HCT116 (cell line): ENCODE measurements around the gene ADGRV1. TPM values are rescaled to one million over a fixed set of nuclear protein-coding genes. Genes with fewer than 3 reads are reported as not detected.

ENCODE experiments used
- ATAC-seq: fragments of 200-7000 bp; cut with Tn5 transposase; 2 replicates; pipeline ENCODE4 v1.9.1; 2020; ENCODE audit warnings: mild to moderate bottlenecking, moderate library complexity
- BruUV-seq: library from RNA; stranded (reverse); fragments of 400-500 nt; replicated peaks from 2 replicates; lab custom pipeline; 2021; lab: Mats Ljungman, UMichigan
- CTCF ChIA-PET: fragments of 300-600 bp; sonication (Branson Sonifier 250); formaldehyde crosslinking; loops from one replicate; lab custom pipeline; 2021; ENCODE audit warnings: antibody characterized with exemption; lab: Charles Lee
- POLR2A ChIA-PET: fragments of 300-600, 350-600 bp; sonication (Branson Sonifier 250); formaldehyde crosslinking; loops from one replicate; lab custom pipeline; 2021; ENCODE audit warnings: antibody characterized with exemption; lab: Charles Lee
- RAD21 ChIA-PET, 2 experiments: fragments of 300-600 bp; sonication (Branson Sonifier 250); formaldehyde crosslinking; loops; one replicate each; lab custom pipeline; 2023; ENCODE audit warnings: low total read pairs in 2 of 2; ENCODE audit not compliant: uncharacterized antibody in 2 of 2, unreplicated experiment in 2 of 2, low non-redundant PET in 1 of 2; lab: Charles Lee
- DNase-seq: peaks from one replicate; pipeline ENCODE4 v3.0.0-alpha.2; 2010; ENCODE audit warnings: low read depth, low spot score
- H2AFZ ChIP-seq: fragments of 200-600 bp; shearing (Covaris generic), sonication (generic); 2 replicates; pipeline ENCODE4 v1.6.1; 2017; ENCODE audit warnings: low read depth, mixed run types, mixed read lengths, antibody characterized with exemption, low read length; ENCODE audit not compliant: poor library complexity, severe bottlenecking
- H3K27ac ChIP-seq: 2 replicates; pipeline ENCODE4 v1.5.1; 2012; ENCODE audit warnings: low read depth, low read length
- H3K27me3 ChIP-seq: fragments of 200-600 bp; sonication (generic); 2 replicates; pipeline ENCODE4 v1.6.1; 2016; ENCODE audit warnings: mixed run types, low read length, mixed read lengths; ENCODE audit not compliant: insufficient read depth
- H3K36me3 ChIP-seq, 2 experiments: fragments of 200-500 bp in 1 of 2; fragments of 200-600 bp in 1 of 2; sonication (Bioruptor generic) in 1 of 2; sonication (generic) in 1 of 2; 2 replicates each; pipeline versions ENCODE4 v1.5.1 to v1.6.1; 2014 to 2016; ENCODE audit warnings: low read length in 2 of 2, inconsistent platforms in 1 of 2, mixed read lengths in 1 of 2, mixed run types in 1 of 2; ENCODE audit not compliant: insufficient read depth in 2 of 2, control insufficient read depth in 1 of 2
- H3K4me1 ChIP-seq, 2 experiments: fragments of 200-600 bp in 1 of 2; sonication (generic) in 1 of 2; 2 replicates each; pipeline versions ENCODE4 v1.5.1 to v1.6.1; 2012 to 2017; ENCODE audit warnings: low read length in 2 of 2, inconsistent platforms in 1 of 2, mild to moderate bottlenecking in 1 of 2, mixed read lengths in 1 of 2, mixed run types in 1 of 2, moderate library complexity in 1 of 2; ENCODE audit not compliant: insufficient read depth in 2 of 2, control insufficient read depth in 1 of 2
- H3K4me2 ChIP-seq: fragments of 200-600 bp; sonication (generic); 2 replicates; pipeline ENCODE4 v1.6.1; 2017; ENCODE audit warnings: mixed run types, low read length, mixed read lengths
- H3K4me3 ChIP-seq, 2 experiments: fragments of 200-600 bp in 1 of 2; sonication (generic) in 1 of 2; replicated peaks in 1 of 2; 2 replicates each; pipeline ENCODE4 v1.5.1; 2011 to 2016; ENCODE audit warnings: low read length in 2 of 2, control low read depth in 1 of 2, low read depth in 1 of 2, mild to moderate bottlenecking in 1 of 2, mixed read lengths in 1 of 2, mixed run types in 1 of 2
- H3K79me2 ChIP-seq: fragments of 200-600 bp; sonication (generic); 2 replicates; pipeline ENCODE4 v1.6.1; 2017; ENCODE audit warnings: mild to moderate bottlenecking, mixed run types, low read length, moderate library complexity, mixed read lengths; ENCODE audit not compliant: insufficient read depth
- H3K9ac ChIP-seq: fragments of 200-600 bp; sonication (generic); 2 replicates; pipeline ENCODE4 v1.6.1; 2016; ENCODE audit warnings: low read length, mixed read lengths
- H3K9me2 ChIP-seq: fragments of 200-600 bp; sonication (generic), shearing (Covaris generic); 2 replicates; pipeline ENCODE4 v1.6.1; 2017; ENCODE audit warnings: mixed run types, mild to moderate bottlenecking, moderate library complexity; ENCODE audit not compliant: insufficient read depth
- H3K9me3 ChIP-seq, 2 experiments: fragments of 200-500 bp in 1 of 2; fragments of 200-600 bp in 1 of 2; sonication (Bioruptor generic) in 1 of 2; sonication (generic) in 1 of 2; 2 replicates each; pipeline ENCODE4 v1.6.1; 2014 to 2017; ENCODE audit warnings: low read length in 2 of 2, mixed read lengths in 2 of 2, inconsistent platforms in 1 of 2, low read depth in 1 of 2, mild to moderate bottlenecking in 1 of 2, mixed run types in 1 of 2, moderate library complexity in 1 of 2; ENCODE audit not compliant: control insufficient read depth in 1 of 2, insufficient read depth in 1 of 2
- H4K20me1 ChIP-seq: fragments of 200-600 bp; sonication (generic), shearing (Covaris generic); 2 replicates; pipeline ENCODE4 v1.6.1; 2017; ENCODE audit warnings: mixed run types, mild to moderate bottlenecking, moderate library complexity; ENCODE audit not compliant: insufficient read depth
- CBX3 ChIP-seq: IDR thresholded peaks from 2 replicates; pipeline ENCODE4 v1.6.1; 2012; ENCODE audit warnings: low read depth
- ELF1 ChIP-seq: IDR thresholded peaks from 2 replicates; pipeline ENCODE4 v1.6.1; 2012; ENCODE audit warnings: low read depth, borderline replicate concordance
- EZH2 ChIP-seq: fragments of 200-600 bp; sonication (generic); IDR thresholded peaks from 2 replicates; pipeline ENCODE4 v1.6.1; 2017; ENCODE audit warnings: antibody characterized with exemption, mixed run types
- EZH2phosphoT487 ChIP-seq: fragments of 200-600 bp; IDR thresholded peaks from 2 replicates; pipeline ENCODE4 v1.6.1; 2018; ENCODE audit warnings: antibody characterized with exemption, borderline replicate concordance
- FOSL1 ChIP-seq: IDR thresholded peaks from 2 replicates; pipeline ENCODE4 v1.6.1; 2012; ENCODE audit warnings: low read depth
- POLR2A ChIP-seq: IDR thresholded peaks from 2 replicates; pipeline ENCODE4 v1.7.0; 2011; ENCODE audit warnings: borderline replicate concordance; ENCODE audit not compliant: insufficient read depth, insufficient read length; ENCODE audit errors: extremely low read depth
- RAD21 ChIP-seq: IDR thresholded peaks from 2 replicates; pipeline ENCODE4 v1.6.1; 2012; ENCODE audit warnings: low read depth, mild to moderate bottlenecking
- REST ChIP-seq: IDR thresholded peaks from 2 replicates; pipeline ENCODE4 v1.6.1; 2012; ENCODE audit warnings: low read depth
- SP1 ChIP-seq: IDR thresholded peaks from 2 replicates; pipeline ENCODE4 v1.6.1; 2012; ENCODE audit warnings: low read depth
- TCF7L2 ChIP-seq: IDR thresholded peaks from 2 replicates; pipeline ENCODE4 v1.7.0; 2011; ENCODE audit warnings: borderline replicate concordance, inconsistent platforms; ENCODE audit not compliant: insufficient read depth, insufficient read length; ENCODE audit errors: extremely low read depth
- ZBTB33 ChIP-seq: IDR thresholded peaks from 2 replicates; pipeline ENCODE4 v1.6.1; 2011; ENCODE audit warnings: mild to moderate bottlenecking, low read length, moderate library complexity; ENCODE audit not compliant: insufficient replicate concordance; ENCODE audit errors: extremely low read depth
- ZFX ChIP-seq: fragments of 450-650 bp; IDR thresholded peaks from 2 replicates; pipeline ENCODE4 v1.6.1; 2017
- intact Hi-C: fragments of 100-400 bp; cut with micrococcal nuclease; formaldehyde crosslinking; loops from 2 replicates; pipeline ENCODE4 v1.10.0; 2022
- total RNA-seq: library from RNA; stranded (reverse); gene quantifications from one replicate; pipeline ENCODE4 v1.2.1, GENCODE V29; 2021; ENCODE audit not compliant: unreplicated experiment
- TF ChIP-seq, protein P1 (sequence below): IDR thresholded peaks from 2 replicates; pipeline ENCODE4 v1.6.1; 2012

The ADGRV1 gene
- total RNA-seq, 1 experiment from 2014 or later: 6.0 TPM

DNA sequence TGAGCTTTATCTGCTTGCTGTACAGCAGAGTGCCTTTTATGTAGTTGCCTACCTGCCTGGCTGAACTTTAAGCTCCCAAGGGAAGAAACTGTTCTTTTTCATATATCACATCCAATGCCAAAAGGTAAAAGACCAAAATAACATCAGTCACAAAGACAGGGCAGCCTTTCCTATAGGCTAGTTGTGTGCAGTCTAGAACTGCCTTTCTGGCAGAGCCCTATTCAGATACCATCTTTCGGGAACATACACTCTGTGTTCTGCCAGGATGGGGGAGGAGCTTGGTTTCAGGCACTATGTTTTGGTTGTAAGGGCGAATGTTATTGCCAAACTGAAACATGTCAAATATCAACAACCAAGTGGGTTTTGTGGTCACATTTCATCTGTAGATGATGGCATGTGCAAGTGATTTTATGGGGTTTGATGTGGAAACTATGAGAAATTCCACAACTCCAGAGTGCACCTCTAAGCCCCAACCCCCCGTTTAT, 314.5 kb downstream of the ADGRV1 start (continued):
- TF ChIP-seq REST: no peak
- no peak for TF ChIP-seq FOSL1
- no peak for TF ChIP-seq RAD21
- TF ChIP-seq EZH2: no peak
- TF ChIP-seq ZBTB33: no peak

DNA sequence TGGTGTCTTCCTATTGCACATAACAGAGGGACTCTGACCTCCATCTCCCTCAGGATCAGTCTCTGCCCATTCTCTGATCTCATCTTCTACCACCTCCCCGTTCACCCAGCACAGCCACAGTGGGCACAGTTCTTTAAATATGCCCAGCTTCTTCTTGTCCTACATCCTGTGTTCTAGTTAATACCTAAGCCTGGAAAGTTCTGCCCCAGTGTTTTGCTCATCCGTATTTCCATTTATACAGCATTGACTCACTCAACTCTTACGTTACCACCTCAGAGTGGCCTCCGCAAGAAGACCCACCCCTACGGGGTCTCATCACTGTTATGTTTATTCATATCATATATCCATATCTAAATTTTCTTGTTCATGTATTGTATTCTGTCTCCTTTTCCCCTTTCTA, 315.5 kb downstream of the ADGRV1 start:
- BruUV-seq: no TSS peak
- no peak for TF ChIP-seq ELF1
- TF ChIP-seq, protein P1, sequence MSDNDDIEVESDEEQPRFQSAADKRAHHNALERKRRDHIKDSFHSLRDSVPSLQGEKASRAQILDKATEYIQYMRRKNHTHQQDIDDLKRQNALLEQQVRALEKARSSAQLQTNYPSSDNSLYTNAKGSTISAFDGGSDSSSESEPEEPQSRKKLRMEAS: no peak
- no peak for TF ChIP-seq EZH2
- TF ChIP-seq CBX3: no peak
- no peak for TF ChIP-seq ZFX
- no peak for TF ChIP-seq REST
- TF ChIP-seq SP1: no peak
- no peak for TF ChIP-seq EZH2phosphoT487
- no peak for TF ChIP-seq TCF7L2
- TF ChIP-seq POLR2A: no peak

More for the DNA sequence above, 315.5 kb downstream of the ADGRV1 start:
- no peak for ATAC-seq
- no peak for DNase-seq
- H3K9me3 ChIP-seq: no peaks in the 10 kb centered on the region
- H3K9ac ChIP-seq: no peak overlapping the region
- H3K36me3 ChIP-seq: no peaks in the 10 kb centered on the region
- ChIA-PET RAD21 (no interaction called here), CTCF (interaction anchor here (1.2 kb wide), 1 partner anchor 8 kb away, joined by 3 read pairs; no protein-coding TSS in a partner anchor), POLR2A (no interaction called here)
- no peaks in the 10 kb centered on the region for H3K27me3 ChIP-seq
- no peak overlapping the region for H3K27ac ChIP-seq
- no peak overlapping the region for H3K4me2 ChIP-seq
- no peaks in the 10 kb centered on the region for H4K20me1 ChIP-seq
- no peak overlapping the region for H3K4me3 ChIP-seq
- H3K79me2 ChIP-seq: no peaks in the 10 kb centered on the region
- H2AFZ ChIP-seq: no peak overlapping the region
- peaks cover 0 to 5% of the 10 kb centered on the region in 2 experiments; a peak in 1 of 4 replicates for H3K4me1 ChIP-seq
- no peaks in the 10 kb centered on the region for H3K9me2 ChIP-seq
- intact Hi-C loops: no loop called here
